PC-9 (cell line): ENCODE results near the gene RBM25.

Source experiments
- EZH2 ChIP-seq: fragments of 200-600 bp; sonication (generic); IDR thresholded peaks from 2 replicates; pipeline ENCODE4 v1.8.0; 2017; ENCODE audit warnings: antibody characterized with exemption, low read depth
- TF ChIP-seq, protein P1 (sequence below): fragments of 200-600 bp; sonication (generic); conservative IDR thresholded peaks from 2 replicates; pipeline ENCODE4 v1.6.1; 2017; ENCODE audit warnings: mixed run types, antibody characterized with exemption, mild to moderate bottlenecking, moderate library complexity

DNA sequence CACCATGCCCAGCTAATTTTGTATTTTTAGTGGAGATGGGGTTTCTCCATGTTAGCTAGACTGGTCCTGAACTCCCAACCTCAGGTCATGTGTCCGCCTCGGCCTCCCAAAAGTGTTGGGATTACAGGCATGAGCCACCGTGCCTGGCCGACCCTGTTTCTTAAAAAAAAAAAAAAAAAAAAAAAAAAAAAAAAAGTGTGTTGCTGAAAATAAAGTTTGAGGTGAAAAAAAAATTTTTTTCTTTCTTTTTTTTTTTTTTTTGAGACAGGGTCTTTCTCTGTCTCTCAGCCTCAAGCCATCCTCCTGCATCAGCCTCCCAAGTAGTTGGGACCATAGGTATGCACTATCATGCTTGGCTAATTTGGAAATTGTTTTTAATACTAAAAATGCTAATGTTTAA is 11.3 kb downstream of the RBM25 start:
- TF ChIP-seq, protein P1, sequence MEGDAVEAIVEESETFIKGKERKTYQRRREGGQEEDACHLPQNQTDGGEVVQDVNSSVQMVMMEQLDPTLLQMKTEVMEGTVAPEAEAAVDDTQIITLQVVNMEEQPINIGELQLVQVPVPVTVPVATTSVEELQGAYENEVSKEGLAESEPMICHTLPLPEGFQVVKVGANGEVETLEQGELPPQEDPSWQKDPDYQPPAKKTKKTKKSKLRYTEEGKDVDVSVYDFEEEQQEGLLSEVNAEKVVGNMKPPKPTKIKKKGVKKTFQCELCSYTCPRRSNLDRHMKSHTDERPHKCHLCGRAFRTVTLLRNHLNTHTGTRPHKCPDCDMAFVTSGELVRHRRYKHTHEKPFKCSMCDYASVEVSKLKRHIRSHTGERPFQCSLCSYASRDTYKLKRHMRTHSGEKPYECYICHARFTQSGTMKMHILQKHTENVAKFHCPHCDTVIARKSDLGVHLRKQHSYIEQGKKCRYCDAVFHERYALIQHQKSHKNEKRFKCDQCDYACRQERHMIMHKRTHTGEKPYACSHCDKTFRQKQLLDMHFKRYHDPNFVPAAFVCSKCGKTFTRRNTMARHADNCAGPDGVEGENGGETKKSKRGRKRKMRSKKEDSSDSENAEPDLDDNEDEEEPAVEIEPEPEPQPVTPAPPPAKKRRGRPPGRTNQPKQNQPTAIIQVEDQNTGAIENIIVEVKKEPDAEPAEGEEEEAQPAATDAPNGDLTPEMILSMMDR = no peak
- TF ChIP-seq EZH2 = no peak
